Measurements from ENCODE around the gene ANKRD50. TPM values are rescaled to one million over a fixed set of nuclear protein-coding genes. Genes with fewer than 3 reads are reported as not detected.

ANKRD50 gene
- total and polyA plus RNA-seq, 2 of the 13 experiments (the other 11 are each of a cell fraction or from before 2014, with no cell fraction given), result 2.4 to 4.4 TPM

- no peak overlapping the region for H3K9ac ChIP-seq (ENCODE audit: insufficient read depth, low read depth, low read length)
- WGBS (ENCODE audit: low lambda C conversion rate), result 3% methylated on average over 2 of the region's 2 CpGs
- no peak for TF ChIP-seq IRF1 (CRISPR knock-in tag; IDR thresholded peaks at IDR 0.05; ENCODE audit: low read depth)
- no peak for TF ChIP-seq SALL1 (CRISPR knock-in tag; IDR thresholded peaks at IDR 0.05)
- TF ChIP-seq ZNF337 (CRISPR knock-in tag; IDR thresholded peaks at IDR 0.05; ENCODE audit: borderline replicate concordance, low read depth), result no peak
- no peak for TF ChIP-seq CHD4 (IDR thresholded peaks at IDR 0.05; ENCODE audit: borderline replicate concordance, low read length)
- TF ChIP-seq TFDP2 (CRISPR knock-in tag; IDR thresholded peaks at IDR 0.05), result no peak
- no peak for TF ChIP-seq IKZF1 (IDR thresholded peaks at IDR 0.05)
- no peak for TF ChIP-seq ZNF710 (CRISPR knock-in tag; IDR thresholded peaks at IDR 0.05; ENCODE audit: borderline replicate concordance)
- TF ChIP-seq KDM3A (CRISPR knock-in tag; IDR thresholded peaks at IDR 0.05; ENCODE audit: low read depth), result no peak
- no peak for TF ChIP-seq ZNF674 (CRISPR knock-in tag; IDR thresholded peaks at IDR 0.05; ENCODE audit: low read depth)
- no peak for TF ChIP-seq NFATC3 (CRISPR knock-in tag; IDR thresholded peaks at IDR 0.05)
- TF ChIP-seq ZNF230 (CRISPR knock-in tag; IDR thresholded peaks at IDR 0.05), result no peak
- H3K36me3 ChIP-seq (replicated peaks in 1 of 2; ENCODE audit: control insufficient read depth in 1 of 2, insufficient read depth in 2 of 2, low read length in 2 of 2), result no peaks in the 10 kb centered on the region
- no peaks in the 10 kb centered on the region for H4K20me1 ChIP-seq (ENCODE audit: insufficient read depth, low read length)
- FAIRE-seq (no peak), ATAC-seq (no peak), DNase-seq (ENCODE audit: low spot score) (no peak)
- intact Hi-C loops (cut with micrococcal nuclease; ENCODE audit: unreplicated experiment), result no loop called here
- ChIA-PET POLR2A (no interaction called here), CTCF (ENCODE audit: low intra/inter-chr PET ratio, low total read pairs) (no interaction called here)
- no peaks in the 10 kb centered on the region for H3K4me1 ChIP-seq (ENCODE audit: insufficient read depth, low read length)
- no peak overlapping the region for H3K4me3 ChIP-seq (replicated peaks in 1 of 3; ENCODE audit: insufficient read depth in 1 of 3, low read depth in 2 of 3, low read length in 3 of 3)
- H3K27ac ChIP-seq (ENCODE audit: extremely low read length, insufficient read depth, low read length), result no peak overlapping the region
- no peak overlapping the region for H3K4me2 ChIP-seq (ENCODE audit: low read depth, low read length)
- no TSS peak for BruUV-seq (replicated peaks)
- in situ Hi-C loops (cut with HindIII; ENCODE audit: extremely low pct_ligation_motif_present, low pct_unique_long_range_greater_than_20kb), result no loop called here
- no peaks in the 10 kb centered on the region for H3K9me3 ChIP-seq (ENCODE audit: low read length)
- H2AFZ ChIP-seq (ENCODE audit: low read length), result no peak overlapping the region
- H3K79me2 ChIP-seq (ENCODE audit: insufficient read depth, low read length), result no peaks in the 10 kb centered on the region
- H3K27me3 ChIP-seq (ENCODE audit: control insufficient read depth in 1 of 2, insufficient read depth in 2 of 2, low read length in 2 of 2), result no peaks in the 10 kb centered on the region
These were observed 25.1 kb upstream of the ANKRD50 start for GRCh38 chr4:124737619-124738018.
